SK-N-MC (cell line): ENCODE data around the gene PTX3.
A peak's percentile ranks its signal among the peaks of the same experiment; 100 is the strongest.

Experiments used
- DNase-seq: peaks from one replicate; pipeline ENCODE4 v3.0.0-alpha.2; 2011; ENCODE audit warnings: low read depth, low spot score
- H3K27ac ChIP-seq: fragments of 200-600 bp; sonication (generic); 2 replicates; pipeline ENCODE4 v1.5.1; 2016; ENCODE audit warnings: mixed run types
- H3K36me3 ChIP-seq: fragments of 200-600 bp; sonication (generic); 2 replicates; pipeline ENCODE4 v1.6.1; 2017; ENCODE audit warnings: antibody characterized with exemption, low read length, mixed read lengths; ENCODE audit not compliant: insufficient read depth
- H3K4me3 ChIP-seq: fragments of 200-600 bp; sonication (generic); 2 replicates; pipeline ENCODE4 v1.5.1; 2016
- H3K9ac ChIP-seq: fragments of 200-600 bp; sonication (generic); 2 replicates; pipeline ENCODE4 v1.8.0; 2017; ENCODE audit warnings: mixed run types, mixed read lengths; ENCODE audit not compliant: insufficient read length
- H3K9me3 ChIP-seq: fragments of 200-600 bp; sonication (generic); 2 replicates; pipeline ENCODE4 v1.6.1; 2017; ENCODE audit warnings: low read depth, mild to moderate bottlenecking, antibody characterized with exemption, low read length, moderate library complexity, mixed read lengths
- EZH2 ChIP-seq: fragments of 200-600 bp; sonication (generic); IDR thresholded peaks from one replicate; pipeline ENCODE4 v1.6.1; 2017; ENCODE audit warnings: antibody characterized with exemption
- FOXP2 ChIP-seq: optimal IDR thresholded peaks from 2 replicates; pipeline ENCODE3; 2011; ENCODE audit warnings: mild to moderate bottlenecking, moderate library complexity; ENCODE audit not compliant: insufficient read depth; ENCODE audit errors: extremely low read length, control extremely low read depth
- POLR2AphosphoS5 ChIP-seq: IDR thresholded peaks from 2 replicates; pipeline ENCODE4 v1.6.1; 2012; ENCODE audit warnings: mild to moderate bottlenecking, low read depth, low read length, borderline replicate concordance

PTX3 gene

GRCh38 chr3:157441102-157441624 lies 4.5 kb downstream of the PTX3 start:
- H3K4me3 ChIP-seq: no peak overlapping the region
- TF ChIP-seq FOXP2 (no peak), EZH2 (no peak), POLR2AphosphoS5 (no peak)
- no peak overlapping the region for H3K9ac ChIP-seq

GRCh38 chr3:157442729-157443128 lies 6.1 kb downstream of the PTX3 start:
- no peak for DNase-seq
- no peak overlapping the region for H3K4me3 ChIP-seq
- H3K9ac ChIP-seq: no peak overlapping the region
- H3K27ac ChIP-seq: no peak overlapping the region
- no peaks in the 10 kb centered on the region for H3K36me3 ChIP-seq
- H3K9me3 ChIP-seq: no peaks in the 10 kb centered on the region
- TF ChIP-seq FOXP2 (no peak), EZH2 (no peak), POLR2AphosphoS5 (no peak)

More at GRCh38 chr3:157441102-157441624, 4.5 kb downstream of the PTX3 start:
- H3K36me3 ChIP-seq: no peaks in the 10 kb centered on the region
- DNase-seq: no peak
- no peaks in the 10 kb centered on the region for H3K9me3 ChIP-seq
- H3K27ac ChIP-seq: no peak overlapping the region

GRCh38 chr3:157443905-157444796 lies 7.5 kb downstream of the PTX3 start:
- H3K27ac ChIP-seq: no peak overlapping the region
- no peak for TF ChIP-seq FOXP2
- TF ChIP-seq EZH2: no peak
- TF ChIP-seq POLR2AphosphoS5: no peak
- DNase-seq: no peak
- H3K9me3 ChIP-seq: peaks cover 3% of the 10 kb centered on the region; the same call in 1 of the 2 replicates
- H3K4me3 ChIP-seq: peak overlapping the region; percentile 12; the same call in 1 of the 2 replicates
- no peak overlapping the region for H3K9ac ChIP-seq
- no peaks in the 10 kb centered on the region for H3K36me3 ChIP-seq

GRCh38 chr3:157444797-157445184 lies 8.1 kb downstream of the PTX3 start:
- TF ChIP-seq POLR2AphosphoS5 (no peak), FOXP2 (no peak), EZH2 (no peak)
- Histone ChIP-seq H3K9me3 (peaks cover 3% of the 10 kb centered on the region; the same call in 1 of the 2 replicates), H3K9ac (no peak overlapping the region), H3K4me3 (no peak overlapping the region), H3K27ac (no peak overlapping the region), H3K36me3 (no peaks in the 10 kb centered on the region)
- DNase-seq: no peak

- H3K9me3 ChIP-seq: peaks cover 3% of the 10 kb centered on the region; the same call in 1 of the 2 replicates
- TF ChIP-seq FOXP2 (no peak), POLR2AphosphoS5 (no peak), EZH2 (no peak)
- H3K9ac ChIP-seq: no peak overlapping the region
- H3K27ac ChIP-seq: no peak overlapping the region
- no peak overlapping the region for H3K4me3 ChIP-seq
- no peaks in the 10 kb centered on the region for H3K36me3 ChIP-seq
- DNase-seq: peak; percentile 70
These were observed 9.2 kb downstream of the PTX3 start for GRCh38 chr3:157445857-157446256.

GRCh38 chr3:157447026-157447694 lies 10.5 kb downstream of the PTX3 start:
- Histone ChIP-seq H3K9ac (no peak overlapping the region), H3K4me3 (no peak overlapping the region), H3K27ac (no peak overlapping the region), H3K36me3 (no peaks in the 10 kb centered on the region), H3K9me3 (peaks cover 3% of the 10 kb centered on the region; the same call in 1 of the 2 replicates)
- peak; percentile 87 for DNase-seq
- TF ChIP-seq POLR2AphosphoS5 (peak; percentile 33; the same call in 1 of the 2 replicates), FOXP2 (no peak)

GRCh38 chr3:157452097-157452496 lies 15.4 kb downstream of the PTX3 start:
- Histone ChIP-seq H3K4me3 (no peak overlapping the region), H3K9me3 (peaks cover 3% of the 10 kb centered on the region; the same call in 1 of the 2 replicates), H3K9ac (no peak overlapping the region), H3K27ac (no peak overlapping the region), H3K36me3 (no peaks in the 10 kb centered on the region)
- TF ChIP-seq POLR2AphosphoS5 (no peak), EZH2 (no peak), FOXP2 (no peak)
- DNase-seq: no peak

- TF ChIP-seq POLR2AphosphoS5: no peak
- no peak for TF ChIP-seq FOXP2
- TF ChIP-seq EZH2: no peak
- H3K4me3 ChIP-seq: no peak overlapping the region
- H3K27ac ChIP-seq: no peak overlapping the region
- H3K36me3 ChIP-seq: no peaks in the 10 kb centered on the region
- no peaks in the 10 kb centered on the region for H3K9me3 ChIP-seq
- no peak for DNase-seq
- H3K9ac ChIP-seq: no peak overlapping the region
These were observed 17.2 kb downstream of the PTX3 start for GRCh38 chr3:157453824-157454223.
